MM.1S (cell line): Measurements from ENCODE around the gene IER2.

Experiments used
- CTCF ChIP-seq: fragments of 300-600 bp; sonication (generic); IDR thresholded peaks from 2 replicates; pipeline ENCODE4 v1.5.1; 2016; ENCODE audit warnings: antibody characterized with exemption, low read length, mixed read lengths
- EZH2 ChIP-seq: fragments of 300-600 bp; sonication (generic); optimal IDR thresholded peaks from 2 replicates; pipeline ENCODE3; 2017; ENCODE audit warnings: low read depth, mild to moderate bottlenecking, antibody characterized with exemption, low read length, mixed read lengths
- EZH2phosphoT487 ChIP-seq: fragments of 300-600 bp; sonication (generic); IDR thresholded peaks from 2 replicates; pipeline ENCODE4 v1.6.1; 2018; ENCODE audit warnings: antibody characterized with exemption, low read length

- TF ChIP-seq CTCF: peak; percentile 84
- no peak for TF ChIP-seq EZH2phosphoT487
- TF ChIP-seq EZH2: no peak
Measured at GRCh38 chr19:13195678-13196077, 45.5 kb downstream of the IER2 start.
